Measurements from ENCODE around the gene FAM76A. TPM values are rescaled to one million over a fixed set of nuclear protein-coding genes. Genes with fewer than 3 reads are reported as not detected.

The FAM76A gene
- total and polyA plus RNA-seq, 2 donors (not counting 3 experiments of a cell fraction or from before 2014, with no cell fraction given): 1.8 to 12.8 TPM

DNA sequence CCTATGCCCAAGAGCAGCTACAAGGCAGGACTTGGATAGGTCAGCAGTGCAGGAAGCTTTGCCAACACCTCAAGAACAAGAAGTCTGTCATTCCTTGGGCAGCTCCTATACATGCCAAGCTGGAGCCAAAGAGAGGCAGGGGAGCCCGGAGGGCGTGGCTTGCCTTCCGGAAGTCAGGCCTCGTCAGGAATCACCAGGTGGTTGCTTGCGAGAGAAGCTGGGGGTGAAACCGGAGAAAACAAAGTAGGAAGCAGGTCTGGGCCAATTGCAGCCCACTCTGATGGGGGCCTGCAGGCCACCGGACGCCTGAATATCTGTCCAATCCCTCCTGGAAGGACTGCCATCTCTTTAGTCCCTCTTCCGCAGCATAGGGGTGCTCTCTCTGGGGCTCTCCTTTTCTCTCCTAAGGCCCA lies 794 bp upstream of the FAM76A start:
- ChIA-PET CTCF (interaction anchor here (0.9 to 2.9 kb wide), 15 partner anchors 13 to 65 kb away, joined by 3 to 32 read pairs (median 5); partner anchors contain the start of genes IFI6 and STX12), POLR2A (interaction anchor here (0.6 to 2.3 kb wide), 4 partner anchors 48 to 194 kb away, joined by 8 to 18 read pairs (median 10); partner anchors contain the start of genes IFI6, PPP1R8 and STX12)
- H3K4me1 ChIP-seq (ENCODE audit: control insufficient read depth, extremely low read depth, insufficient read depth, low read length): peaks cover 13% of the 10 kb centered on the region
- no TSS peak for BruUV-seq (replicated peaks)
- peak overlapping the region; percentile 97 for H2AFZ ChIP-seq (ENCODE audit: low read depth, low read length)
- H3K27me3 ChIP-seq (ENCODE audit: control insufficient read depth in 2 of 2, insufficient read depth in 2 of 2, low read length in 2 of 2): no peaks in the 10 kb centered on the region
- peak overlapping the region in 2 of 3 experiments; percentile 20 to 38 for H3K4me3 ChIP-seq (replicated peaks in 1 of 3; ENCODE audit: insufficient read depth in 1 of 3, low read depth in 1 of 3, low read length in 3 of 3)
- no peaks in the 10 kb centered on the region for H3K79me2 ChIP-seq (ENCODE audit: control insufficient read depth, insufficient read depth, low read length)
- peak overlapping the region; percentile 73 for H3K27ac ChIP-seq (ENCODE audit: insufficient read depth, low read depth, low read length)
- peak; percentile 5 for DNase-seq (ENCODE audit: low read depth, low spot score)
- peak overlapping the region; percentile 74 for H3K4me2 ChIP-seq (ENCODE audit: insufficient read depth, low read length)
- FAIRE-seq: peak; percentile 35
- H4K20me1 ChIP-seq (replicated peaks; ENCODE audit: control insufficient read depth, extremely low read depth, insufficient read depth, low read length): no peaks in the 10 kb centered on the region
- intact Hi-C loops (cut with micrococcal nuclease) (loop anchor here (1.0 kb wide), 2 partner anchors 48 to 53 kb away; partner anchors contain the start of genes IFI6 and STX12), dilution Hi-C loops (cut with MboI; ENCODE audit: extremely low pct_ligation_motif_present, low sequenced_read_pairs) (no loop called here)
- no peaks in the 10 kb centered on the region for H3K9me3 ChIP-seq (replicated peaks; ENCODE audit: control insufficient read depth, insufficient read depth, low read length)
- TF ChIP-seq MYC (IDR thresholded peaks at IDR 0.05; ENCODE audit: low read depth, low read length): no peak
- TF ChIP-seq GATA2 (IDR thresholded peaks at IDR 0.05; ENCODE audit: insufficient read depth, insufficient read length, low read depth, low read length): no peak
- TF ChIP-seq, protein P1, sequence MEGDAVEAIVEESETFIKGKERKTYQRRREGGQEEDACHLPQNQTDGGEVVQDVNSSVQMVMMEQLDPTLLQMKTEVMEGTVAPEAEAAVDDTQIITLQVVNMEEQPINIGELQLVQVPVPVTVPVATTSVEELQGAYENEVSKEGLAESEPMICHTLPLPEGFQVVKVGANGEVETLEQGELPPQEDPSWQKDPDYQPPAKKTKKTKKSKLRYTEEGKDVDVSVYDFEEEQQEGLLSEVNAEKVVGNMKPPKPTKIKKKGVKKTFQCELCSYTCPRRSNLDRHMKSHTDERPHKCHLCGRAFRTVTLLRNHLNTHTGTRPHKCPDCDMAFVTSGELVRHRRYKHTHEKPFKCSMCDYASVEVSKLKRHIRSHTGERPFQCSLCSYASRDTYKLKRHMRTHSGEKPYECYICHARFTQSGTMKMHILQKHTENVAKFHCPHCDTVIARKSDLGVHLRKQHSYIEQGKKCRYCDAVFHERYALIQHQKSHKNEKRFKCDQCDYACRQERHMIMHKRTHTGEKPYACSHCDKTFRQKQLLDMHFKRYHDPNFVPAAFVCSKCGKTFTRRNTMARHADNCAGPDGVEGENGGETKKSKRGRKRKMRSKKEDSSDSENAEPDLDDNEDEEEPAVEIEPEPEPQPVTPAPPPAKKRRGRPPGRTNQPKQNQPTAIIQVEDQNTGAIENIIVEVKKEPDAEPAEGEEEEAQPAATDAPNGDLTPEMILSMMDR (IDR thresholded peaks at IDR 0.05; ENCODE audit: extremely low read depth in 1 of 2, insufficient read depth in 1 of 2, low read depth in 1 of 2, low read length in 2 of 2): no peak
- no peak for TF ChIP-seq EZH2 (IDR thresholded peaks at IDR 0.05; ENCODE audit: borderline replicate concordance, low read depth, low read length, severe bottlenecking)
- no peak for TF ChIP-seq FOS (IDR thresholded peaks at IDR 0.05; ENCODE audit: borderline replicate concordance, insufficient read depth, low read length)
- no peak for TF ChIP-seq POLR2A (IDR thresholded peaks at IDR 0.05; ENCODE audit: low read depth, low read length)
- no peak for TF ChIP-seq JUN (IDR thresholded peaks at IDR 0.05; ENCODE audit: borderline replicate concordance, insufficient read depth, insufficient read length, low read depth)
- TF ChIP-seq POLR2AphosphoS5 (IDR thresholded peaks at IDR 0.05; ENCODE audit: insufficient read depth, low read depth, low read length): no peak
- TF ChIP-seq, protein P2, sequence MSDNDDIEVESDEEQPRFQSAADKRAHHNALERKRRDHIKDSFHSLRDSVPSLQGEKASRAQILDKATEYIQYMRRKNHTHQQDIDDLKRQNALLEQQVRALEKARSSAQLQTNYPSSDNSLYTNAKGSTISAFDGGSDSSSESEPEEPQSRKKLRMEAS (IDR thresholded peaks at IDR 0.05; ENCODE audit: insufficient read depth, insufficient read length): no peak
- H3K9me1 ChIP-seq (replicated peaks; ENCODE audit: control insufficient read depth, extremely low read depth, insufficient read depth, low read length): no peaks in the 10 kb centered on the region
- no peaks in the 10 kb centered on the region for H3K36me3 ChIP-seq (ENCODE audit: control insufficient read depth in 2 of 2, extremely low read depth in 1 of 2, insufficient read depth in 2 of 2, low read length in 2 of 2)
- peak overlapping the region; percentile 46 for H3K9ac ChIP-seq (replicated peaks; ENCODE audit: extremely low read depth, insufficient read depth, low read length)
